GM21367 (cell line): Measurements from ENCODE around the gene STXBP1.
"Not testable (repeated sequence)": the region's sequence is repeated elsewhere in the genome, so short reads cannot be mapped to it uniquely, and the experiment has no call there.

Experiments
- ATAC-seq: cut with Tn5 transposase; IDR thresholded peaks from one replicate; pipeline ENCODE4 v1.9.1; 2021; ENCODE audit not compliant: unreplicated experiment

STXBP1 gene

DNA sequence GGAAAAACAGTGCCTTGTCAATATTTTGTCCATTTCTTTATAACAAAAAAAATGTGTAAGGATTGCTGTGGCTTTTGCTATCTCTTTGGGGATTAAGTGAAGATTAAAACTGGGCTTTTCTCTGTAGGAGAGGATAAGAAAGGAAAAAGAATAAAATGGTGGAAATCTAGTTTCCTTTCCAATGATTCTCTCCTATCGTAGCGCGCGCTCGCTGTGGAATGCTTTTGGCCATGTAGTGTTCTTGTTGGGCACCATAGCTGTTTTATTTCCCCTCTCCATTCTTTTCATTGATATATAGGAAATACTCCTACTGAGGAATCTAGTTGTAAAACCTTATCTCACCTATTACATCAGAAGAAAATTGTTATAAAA is 1.5 kb downstream of the STXBP1 start:
- no peak for ATAC-seq

DNA sequence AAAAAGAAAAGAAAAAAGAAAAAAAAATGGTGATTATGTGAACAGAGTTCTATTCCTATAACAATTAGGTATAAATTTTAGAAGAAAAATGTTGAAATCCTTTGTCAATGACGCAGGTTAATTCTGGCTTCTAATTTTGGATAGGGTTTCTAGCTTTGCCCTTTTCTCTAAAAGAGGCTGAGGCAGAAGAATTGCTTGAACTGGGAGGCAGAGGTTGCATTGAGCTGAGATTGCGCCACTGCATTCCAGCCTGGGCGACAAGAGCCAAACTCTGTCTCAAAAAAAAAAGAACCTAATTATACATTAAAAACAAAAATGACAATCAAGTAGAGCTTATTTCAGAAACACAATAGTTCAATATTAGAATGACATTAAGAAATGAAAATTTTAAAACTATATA is 2.9 kb downstream of the STXBP1 start:
- no peak for ATAC-seq

DNA sequence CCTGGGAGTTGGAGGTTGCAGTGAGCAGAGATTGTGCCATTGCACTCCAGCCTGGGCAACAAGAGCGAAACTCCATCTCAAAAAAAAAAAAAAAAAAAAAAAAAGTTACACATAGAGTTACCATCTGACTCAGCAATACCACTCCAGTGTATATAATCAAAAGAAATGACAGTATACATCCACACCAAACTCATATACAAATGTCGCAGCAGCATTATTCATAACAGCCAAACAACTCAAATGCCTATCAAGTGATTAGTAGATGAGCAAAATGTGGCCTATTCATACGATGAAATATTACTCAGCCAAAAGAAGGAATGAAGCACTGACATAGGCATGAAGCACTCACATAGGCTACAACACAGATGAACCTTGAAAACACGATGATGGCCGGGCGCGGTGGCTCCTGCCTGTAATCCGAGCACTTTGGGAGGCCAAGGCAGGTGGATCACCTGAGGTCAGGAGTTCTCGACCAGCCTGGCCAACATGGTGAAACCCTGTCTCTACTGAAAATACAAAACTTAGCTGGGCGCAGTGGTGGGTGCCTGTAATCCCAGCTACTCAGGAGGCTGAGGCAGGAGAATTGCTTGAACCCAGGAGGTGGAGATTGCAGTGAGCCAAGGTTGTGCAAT is 9.4 kb downstream of the STXBP1 start:
- ATAC-seq = not testable (repeated sequence)

DNA sequence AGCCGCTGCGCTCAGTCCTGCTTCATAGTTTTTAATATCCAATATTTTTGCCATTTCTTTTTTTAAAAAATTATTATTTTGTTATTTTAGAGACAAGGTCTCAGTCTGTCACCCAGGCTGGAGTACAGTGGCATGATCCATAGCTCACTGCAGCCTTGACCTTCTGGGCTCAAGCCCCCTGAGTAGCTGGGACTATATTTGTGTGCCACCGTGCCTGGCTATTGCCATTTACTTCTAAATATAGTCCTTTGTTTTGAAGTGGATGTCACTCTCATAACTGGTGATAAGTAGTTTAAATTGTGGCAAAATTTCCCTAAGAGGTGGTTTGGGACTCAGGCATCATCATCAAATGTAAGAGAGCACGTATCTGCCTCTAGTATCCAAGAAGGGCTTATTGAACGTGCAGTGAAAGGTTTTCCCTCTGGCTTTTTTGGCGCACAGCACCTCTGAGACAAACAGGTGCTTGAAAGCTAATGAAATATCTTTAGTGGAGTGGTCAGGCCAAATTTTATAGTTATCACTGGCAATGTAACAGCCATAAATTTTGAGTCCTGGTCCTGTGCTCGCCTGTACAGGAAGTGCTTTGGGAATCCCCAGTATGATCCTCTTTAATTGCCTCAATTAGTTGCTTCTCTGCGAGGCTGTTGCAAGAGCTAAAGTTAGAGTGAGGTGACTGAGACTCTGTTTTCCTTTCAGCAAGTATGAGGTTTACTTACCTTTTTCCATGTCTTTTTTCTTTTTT is 14.8 kb downstream of the STXBP1 start:
- no peak for ATAC-seq

DNA sequence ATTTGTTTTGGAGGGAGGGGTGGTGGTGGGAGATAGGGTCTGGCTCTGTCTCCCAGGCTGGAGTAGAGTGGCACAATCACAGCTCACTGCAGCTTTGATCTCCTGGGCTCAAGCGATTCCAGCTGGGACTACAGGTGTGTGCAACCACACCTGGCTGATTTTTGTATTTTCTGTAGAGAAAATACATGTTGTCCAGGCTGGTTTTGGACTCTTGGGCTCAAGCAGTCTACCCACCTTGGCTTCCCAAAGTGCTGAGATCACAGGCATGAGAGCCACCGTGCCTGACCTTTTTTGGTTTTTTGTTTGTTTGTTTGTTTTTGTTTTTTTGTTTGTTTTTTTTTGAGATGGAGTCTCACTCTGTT is 15.4 kb downstream of the STXBP1 start:
- ATAC-seq = no peak

DNA sequence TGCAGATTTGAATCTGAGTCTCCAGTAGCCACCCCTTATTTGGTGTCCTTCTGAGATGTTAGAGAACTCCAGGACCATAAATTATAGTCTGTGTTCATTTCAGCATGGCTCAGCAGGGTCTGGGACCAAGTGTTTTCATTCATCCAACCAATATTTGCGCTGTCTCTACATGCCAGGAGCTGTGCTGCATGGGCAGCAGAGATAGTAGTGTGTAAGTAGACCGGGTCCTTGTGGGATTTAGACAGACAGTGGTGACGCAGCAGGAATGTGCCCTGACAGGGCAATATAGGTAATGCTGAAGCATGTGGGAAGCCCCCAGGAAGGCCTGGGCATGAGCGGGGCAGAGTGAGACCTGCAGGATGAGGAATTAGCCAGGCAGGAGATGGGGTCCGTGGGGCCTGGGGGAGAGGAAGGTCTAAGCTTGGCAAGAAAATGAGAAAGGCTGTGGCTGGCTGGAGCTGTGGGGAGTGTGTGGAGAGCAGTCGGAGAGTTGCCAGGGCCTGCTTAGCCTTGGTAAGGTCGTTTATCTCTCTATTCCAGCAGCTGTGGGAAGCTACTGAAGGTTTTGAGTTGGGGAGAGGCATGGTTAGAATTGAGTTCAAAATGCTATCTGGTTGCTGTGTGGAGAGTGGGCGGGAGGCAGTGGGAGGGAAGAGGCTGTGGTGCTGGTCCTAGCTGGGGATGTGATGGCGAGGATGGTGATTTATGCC is 16.8 kb downstream of the STXBP1 start:
- ATAC-seq = no peak

DNA sequence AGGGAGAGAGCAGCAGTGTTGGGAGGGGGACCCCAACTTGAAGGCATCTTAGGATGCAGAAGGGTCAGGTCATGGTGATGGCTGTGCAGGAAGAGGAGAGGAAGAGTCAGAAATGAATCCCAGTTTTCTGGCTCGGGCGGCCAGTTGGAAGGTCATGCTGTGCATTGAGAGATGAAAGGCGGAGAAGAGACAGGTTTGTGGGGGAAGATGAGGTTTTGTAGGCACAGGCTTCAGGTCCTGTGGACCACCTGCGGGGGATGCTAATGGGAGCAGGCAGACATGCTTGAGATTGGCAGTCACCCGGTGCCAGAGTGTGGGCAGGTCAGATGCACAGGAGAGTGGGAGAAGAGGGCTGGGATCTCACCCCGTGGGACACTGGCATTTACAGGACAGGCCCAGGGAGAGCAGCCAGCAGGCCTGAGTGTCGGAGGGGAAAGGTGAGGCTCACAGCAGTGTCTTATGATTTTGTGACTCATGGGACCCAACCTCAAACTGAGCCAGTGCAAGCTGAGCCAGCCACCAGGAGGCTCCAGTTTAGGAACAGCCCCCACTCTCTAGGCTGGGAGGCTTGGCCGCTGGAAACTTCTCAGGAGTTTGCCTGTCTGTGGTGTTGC is 17.5 kb downstream of the STXBP1 start:
- ATAC-seq = no peak

DNA sequence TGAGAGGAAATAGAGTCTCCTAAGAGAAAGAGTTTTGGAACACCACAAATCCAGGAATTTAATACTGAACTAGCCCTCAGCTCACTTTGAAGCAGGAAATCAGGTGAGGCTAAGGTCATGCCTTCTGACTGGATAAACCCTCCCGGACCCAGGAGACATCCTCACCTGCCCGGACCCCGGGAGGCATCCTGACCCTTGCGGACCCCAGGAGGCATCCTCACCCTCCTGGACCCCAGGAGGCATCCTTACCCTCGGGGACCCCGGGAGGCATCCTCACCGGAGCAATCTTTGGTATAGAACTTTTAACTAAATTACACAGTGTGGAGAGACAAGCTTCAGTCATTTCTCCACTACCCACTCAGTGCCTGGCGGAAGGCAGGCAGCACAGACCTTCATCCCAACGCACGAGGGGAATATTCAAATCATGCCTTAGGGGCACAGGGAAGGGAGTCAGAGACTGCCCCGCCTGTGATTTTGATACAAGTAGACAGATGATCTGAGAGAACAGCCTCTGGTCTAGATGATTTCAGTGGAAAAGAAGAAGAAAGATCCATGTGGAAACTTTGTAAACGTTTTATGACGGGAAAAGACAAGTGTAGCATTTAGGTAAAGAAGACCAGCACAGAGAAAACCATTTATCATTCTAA is 21.3 kb downstream of the STXBP1 start:
- no peak for ATAC-seq

DNA sequence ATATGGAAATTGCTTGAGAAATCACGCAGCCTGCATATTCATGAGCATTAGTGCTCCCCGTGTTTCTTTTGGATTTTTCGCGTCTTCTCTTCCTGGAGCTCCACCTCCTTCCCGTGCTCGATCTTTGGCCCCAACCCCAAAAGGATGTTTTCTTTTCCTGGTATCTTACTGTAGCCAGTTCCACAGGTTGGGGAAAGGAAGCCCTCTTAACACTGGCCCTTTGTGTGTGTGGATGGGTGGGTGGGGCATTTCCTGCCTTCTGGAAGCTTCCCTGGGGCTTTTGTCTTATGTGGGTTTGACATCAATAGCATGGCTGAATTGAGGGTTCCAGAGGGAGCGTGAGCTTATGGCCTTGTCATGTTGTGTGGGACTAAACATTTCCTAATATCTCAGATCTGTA is 21.9 kb downstream of the STXBP1 start:
- no peak for ATAC-seq

DNA sequence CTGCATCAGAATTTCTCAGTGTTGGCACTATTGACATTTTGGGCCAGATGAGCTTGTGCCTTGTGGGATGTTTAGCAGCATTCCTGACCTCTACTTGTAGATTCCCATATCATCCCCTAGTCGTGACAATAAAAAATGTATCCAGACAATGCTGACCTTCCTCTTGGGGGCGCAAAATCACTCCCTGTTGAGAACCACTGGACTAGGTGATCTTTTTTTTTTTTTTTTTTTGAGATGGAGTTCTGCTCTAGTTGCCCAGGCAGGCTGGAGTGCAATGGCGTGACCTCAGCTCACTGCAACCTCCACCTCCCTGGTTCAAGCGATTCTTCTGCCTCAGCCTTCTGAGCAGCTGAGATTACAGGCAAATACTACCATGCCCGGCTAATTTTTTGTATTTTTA is 22.6 kb downstream of the STXBP1 start:
- ATAC-seq = no peak

DNA sequence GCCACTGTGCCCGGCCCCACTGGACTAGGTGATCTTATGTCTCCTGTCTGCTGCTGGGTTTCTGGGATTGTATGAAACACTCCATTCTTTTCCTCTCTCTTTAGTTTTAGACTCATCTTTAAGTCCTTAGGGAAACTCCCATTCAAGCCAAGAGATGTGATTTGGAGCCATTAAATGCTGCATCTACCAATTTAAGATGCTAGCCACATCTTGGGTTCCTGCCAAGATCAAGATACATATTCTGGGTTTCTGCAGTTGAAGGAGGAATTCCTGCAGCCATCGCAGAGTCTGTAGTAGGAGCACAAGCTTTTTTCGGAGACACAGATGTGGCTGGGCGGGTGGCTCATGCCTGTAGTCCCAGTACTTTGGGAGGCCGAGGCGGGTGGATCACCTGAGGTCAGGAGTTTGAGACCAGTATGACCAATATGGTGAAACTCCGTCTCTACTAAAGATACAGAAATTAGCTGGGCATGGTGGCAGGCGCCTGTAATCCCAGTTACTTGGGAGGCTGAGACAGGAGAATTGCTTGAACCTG is 23.2 kb downstream of the STXBP1 start:
- no peak for ATAC-seq

DNA sequence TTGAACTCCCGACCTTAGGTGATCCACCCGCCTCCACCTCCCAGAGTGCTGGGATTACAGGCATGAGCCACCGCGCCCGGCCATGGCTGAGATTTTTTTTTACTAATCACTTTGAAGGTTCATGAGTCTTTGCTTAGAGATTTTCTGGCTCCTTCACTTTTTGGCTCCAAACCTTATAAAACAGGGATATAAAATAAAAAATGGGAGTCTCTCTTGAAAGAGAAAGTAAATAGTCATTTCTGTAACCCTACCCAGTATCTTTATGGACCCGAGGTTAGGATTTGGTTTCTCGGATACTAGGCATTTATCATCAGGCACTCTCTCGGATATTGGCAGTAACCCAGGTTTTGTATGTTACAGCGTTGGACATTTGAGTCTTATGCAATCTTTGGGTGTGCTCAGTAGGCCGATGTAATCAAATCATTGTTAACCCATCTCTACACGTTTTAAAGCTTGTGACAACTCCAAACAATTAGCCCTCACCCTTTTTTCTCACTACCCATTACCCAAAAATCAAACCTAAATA is 25.3 kb downstream of the STXBP1 start:
- no peak for ATAC-seq

DNA sequence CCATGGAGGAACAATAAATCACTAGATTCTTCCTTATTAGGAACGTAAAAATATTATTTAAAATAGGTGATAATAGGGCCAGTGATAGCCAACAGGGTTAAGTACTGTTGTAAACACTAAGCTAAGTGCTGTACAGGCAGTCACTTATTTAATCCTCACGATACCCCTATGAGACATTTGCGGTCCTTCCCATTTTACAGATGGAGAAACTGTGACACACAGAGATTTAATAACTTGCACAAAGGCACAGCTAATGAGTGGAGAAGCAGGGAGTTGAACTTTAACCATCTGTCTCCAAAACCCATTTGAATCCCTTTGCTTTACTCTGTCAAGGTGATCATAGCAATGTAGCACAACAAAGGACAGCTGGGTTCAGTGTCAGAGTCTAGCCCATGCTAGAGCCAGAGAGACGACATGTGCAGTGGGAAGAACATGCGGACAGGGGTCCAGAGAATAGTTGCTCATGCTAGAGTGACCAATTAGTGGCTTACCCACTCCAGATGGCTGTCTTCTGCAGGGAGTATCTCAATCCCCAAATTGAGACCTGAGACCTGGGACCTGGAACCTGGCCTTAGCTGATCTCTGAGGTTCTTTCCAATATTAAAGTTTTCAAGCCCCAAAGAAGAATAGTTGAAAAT is 28.9 kb downstream of the STXBP1 start:
- no peak for ATAC-seq

DNA sequence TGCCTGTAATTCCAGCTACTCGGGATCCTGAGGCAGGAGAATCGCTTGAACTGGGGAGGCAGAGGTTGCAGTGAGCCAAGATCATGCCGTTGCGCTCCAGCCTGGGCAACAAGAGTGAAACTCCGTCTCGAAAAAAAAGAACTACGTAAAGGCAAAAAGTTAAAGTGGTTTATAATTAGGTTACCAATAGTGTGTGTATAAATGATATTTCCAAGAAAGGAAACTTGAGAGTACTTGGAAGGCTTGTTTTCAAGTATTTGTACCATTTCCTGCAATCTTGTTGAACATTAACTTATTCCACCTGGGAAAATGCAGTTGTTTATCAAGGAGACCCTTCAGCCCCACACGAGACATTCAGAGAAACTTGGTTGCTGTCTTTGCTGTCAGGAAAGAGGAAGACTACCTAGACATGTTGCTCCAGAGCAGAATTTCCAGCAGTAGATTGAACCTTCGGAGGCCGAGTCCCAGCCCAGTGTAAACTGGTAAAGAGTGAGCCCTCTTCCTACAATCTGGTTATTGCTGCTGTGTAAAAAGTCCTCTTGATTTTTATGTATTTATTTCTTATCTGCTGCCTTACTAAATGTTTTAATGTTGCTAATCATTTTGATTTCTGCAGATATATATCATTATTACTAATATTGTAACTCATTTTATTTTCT is 30.1 kb downstream of the STXBP1 start:
- no peak for ATAC-seq

DNA sequence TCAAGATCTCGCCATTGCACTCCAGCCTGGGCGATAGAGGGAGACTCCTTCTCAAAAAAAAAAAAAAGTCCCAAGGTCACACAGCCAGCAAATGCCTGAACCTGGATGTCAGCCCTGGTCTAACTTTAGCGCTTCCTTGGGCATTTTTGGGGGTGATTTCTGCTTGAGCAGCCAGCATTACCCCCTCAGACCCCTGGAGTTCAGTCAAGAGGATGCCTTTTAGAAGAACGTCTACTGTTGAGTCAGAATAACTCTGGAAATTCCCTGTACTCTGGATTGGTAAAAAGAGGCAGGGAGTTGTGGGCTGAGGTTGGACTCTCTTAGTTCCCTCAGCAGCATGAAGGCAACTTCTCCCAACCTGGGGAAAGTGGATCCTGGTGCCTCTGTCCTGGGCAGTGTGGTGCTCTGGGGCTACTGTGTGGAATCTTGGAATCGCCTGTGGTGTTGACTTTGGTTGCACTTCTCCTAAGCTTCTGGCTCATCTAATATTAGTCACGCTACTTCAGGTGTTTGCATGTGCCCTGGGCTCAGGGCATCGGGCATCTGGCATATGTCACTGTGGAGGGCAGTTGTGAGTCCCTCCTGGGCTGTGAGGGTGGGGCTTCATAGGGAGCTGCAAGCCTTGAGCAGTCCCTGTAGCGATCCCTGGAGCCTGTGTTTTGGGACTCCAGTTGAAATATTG is 32.2 kb downstream of the STXBP1 start:
- ATAC-seq = no peak

DNA sequence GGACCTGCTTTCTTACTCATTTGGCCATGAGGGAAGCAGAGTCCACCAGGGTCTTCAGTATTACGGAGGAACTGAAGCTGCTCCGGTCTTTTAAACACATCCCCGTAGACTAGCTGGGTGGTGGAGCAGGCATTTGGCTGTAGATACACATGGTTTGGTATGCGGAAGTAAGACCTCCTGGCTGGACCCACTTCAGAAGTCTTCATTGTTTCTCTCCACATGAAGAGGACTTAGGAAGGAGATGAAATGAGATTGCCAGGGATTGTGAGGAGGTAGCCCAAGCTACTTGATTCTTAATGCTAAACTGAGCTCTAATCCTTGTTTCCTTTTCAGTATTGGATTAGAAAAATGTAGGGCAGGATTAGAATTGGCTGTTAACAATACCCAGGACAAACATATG is 32.9 kb downstream of the STXBP1 start:
- no peak for ATAC-seq

DNA sequence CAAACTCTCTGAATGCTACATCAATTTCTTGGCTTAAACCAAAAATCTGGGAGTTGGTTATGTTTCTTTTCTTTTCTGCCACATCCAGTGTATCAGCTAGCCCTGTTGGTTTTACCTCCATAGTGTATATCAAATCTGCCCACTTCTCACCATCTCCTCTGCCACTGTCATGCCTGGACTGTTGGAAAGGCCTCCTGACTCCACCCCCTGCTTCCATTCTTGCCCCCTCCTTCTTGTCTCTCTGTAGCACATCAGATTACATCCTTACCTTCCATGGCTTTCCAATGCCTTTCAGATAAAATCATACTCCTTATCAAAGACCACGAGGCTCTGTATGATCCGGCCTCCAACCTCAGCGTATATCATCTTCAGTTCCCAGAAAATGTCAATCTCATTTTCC is 35.4 kb downstream of the STXBP1 start:
- ATAC-seq = no peak

DNA sequence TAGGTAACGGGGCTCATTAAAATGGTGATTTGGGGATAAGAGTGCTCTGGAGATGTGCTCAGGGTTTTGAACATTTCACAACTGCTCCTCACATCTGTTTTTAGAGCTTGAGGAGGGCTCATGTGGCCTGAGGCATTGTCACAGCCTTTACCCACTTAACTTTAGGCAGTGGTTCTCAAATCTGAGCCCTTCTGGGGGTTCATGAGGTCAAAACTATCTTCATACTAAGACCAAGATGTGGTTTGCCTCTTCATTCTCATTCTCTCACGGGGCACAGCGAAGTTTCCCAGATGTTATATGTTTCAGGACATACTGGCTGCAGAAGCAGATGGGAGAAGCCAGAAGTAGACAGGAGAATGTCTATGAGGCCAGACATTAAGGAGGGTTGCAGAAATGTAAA is 38.4 kb downstream of the STXBP1 start:
- no peak for ATAC-seq
